HG03060 (cell line): Measurements from ENCODE around the gene TAF4B.
"Not testable (repeated sequence)": the region's sequence is repeated elsewhere in the genome, so short reads cannot be mapped to it uniquely, and the experiment has no call there.

ENCODE experiments used
- ATAC-seq: cut with Tn5 transposase; IDR thresholded peaks from one replicate; pipeline ENCODE4 v1.9.1; 2021; ENCODE audit warnings: low read depth, moderate number of reproducible peaks; ENCODE audit not compliant: unreplicated experiment

Gene TAF4B

DNA sequence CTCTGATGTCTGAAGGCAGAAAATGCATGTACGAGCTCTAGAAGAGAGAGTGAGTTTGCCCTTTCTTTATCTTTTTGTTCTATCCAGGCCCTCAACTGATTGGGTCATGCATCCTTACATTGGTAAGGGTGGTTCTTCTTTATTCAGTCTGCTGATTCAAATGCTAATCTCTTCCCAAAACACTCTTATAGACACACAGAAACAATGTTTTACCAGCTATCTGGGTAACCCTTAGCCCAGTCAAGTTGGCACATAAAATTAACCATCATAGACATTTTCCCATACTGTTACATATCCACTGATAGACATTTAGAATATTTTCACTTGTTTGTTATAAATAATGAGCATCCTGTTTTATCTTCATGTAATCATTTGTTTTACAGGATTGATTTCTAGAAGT, 141.2 kb downstream of the TAF4B start:
- no peak for ATAC-seq

DNA sequence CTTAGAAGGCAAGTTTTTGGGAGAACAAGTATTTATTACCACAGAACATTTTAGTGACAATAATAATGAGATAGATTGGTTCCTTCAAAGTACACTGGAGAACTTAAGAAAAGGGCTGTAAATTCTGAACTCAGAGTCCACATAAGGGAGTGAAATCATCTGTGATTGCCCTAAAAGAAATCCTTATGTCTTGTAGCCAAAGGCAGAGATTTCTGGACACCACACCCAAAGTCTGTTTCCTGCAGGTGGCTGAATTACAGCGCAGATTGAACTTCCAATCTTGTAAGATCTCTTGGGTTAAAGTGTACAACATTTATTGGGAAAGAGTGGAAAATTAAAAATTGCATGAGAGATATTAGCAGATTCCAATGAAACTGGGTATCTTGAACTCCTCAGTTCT, 143.8 kb downstream of the TAF4B start:
- no peak for ATAC-seq

DNA sequence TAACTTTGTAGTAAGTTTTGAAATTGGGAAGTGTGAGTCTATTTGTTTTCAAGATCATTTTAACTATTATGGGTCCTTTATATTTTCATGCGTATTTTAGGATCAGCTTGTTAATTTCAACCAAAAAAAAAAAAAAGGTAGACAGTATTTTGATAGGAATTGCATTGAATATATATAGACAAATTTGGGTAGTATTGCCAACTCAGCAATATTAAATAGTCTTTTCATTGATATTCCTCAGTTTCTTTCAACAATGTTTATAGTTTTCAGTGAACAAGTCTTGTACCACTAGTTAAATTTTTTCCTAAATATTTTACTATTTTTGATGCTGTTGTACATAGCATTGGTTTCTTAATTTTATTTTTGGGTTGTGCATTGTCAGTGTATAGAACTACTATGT, 149.9 kb downstream of the TAF4B start:
- no peak for ATAC-seq

DNA sequence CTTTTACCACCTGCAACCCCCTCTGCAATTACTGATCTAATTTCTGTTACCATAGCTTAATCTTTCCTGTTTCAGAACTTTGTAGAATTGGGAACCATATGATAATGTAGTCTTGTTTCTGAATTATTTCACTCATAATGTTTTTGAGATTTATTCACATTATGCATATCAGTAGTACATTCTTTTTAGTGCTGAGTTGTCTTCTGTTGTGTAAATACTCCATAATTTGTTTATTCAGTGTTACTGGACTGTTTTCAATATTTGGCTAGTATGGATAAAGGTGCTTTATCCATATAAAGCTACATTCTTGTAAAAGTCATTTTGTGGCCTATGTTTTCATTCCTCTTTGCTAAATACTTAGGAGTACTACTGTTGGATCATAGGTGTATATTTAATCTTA, 152.5 kb downstream of the TAF4B start:
- ATAC-seq: no peak

DNA sequence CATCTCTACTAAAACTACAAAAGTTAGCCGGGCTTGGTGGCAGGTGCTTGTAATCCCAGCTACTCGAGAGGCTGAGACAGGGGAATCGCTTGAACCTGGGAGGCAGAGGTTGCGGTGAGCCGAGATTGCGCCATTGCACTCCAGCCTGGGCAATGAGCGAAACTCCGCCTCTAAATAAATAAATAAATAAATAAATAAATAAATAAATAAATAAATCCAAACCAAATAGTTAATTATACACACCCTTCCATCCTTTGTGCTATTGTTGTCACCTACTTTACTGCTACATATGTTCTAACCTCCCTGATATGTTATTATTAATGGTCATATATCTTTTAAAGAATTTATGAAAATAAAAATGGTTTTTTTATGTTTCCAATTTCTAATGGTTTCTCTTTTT, 155.3 kb downstream of the TAF4B start:
- not testable (repeated sequence) for ATAC-seq

DNA sequence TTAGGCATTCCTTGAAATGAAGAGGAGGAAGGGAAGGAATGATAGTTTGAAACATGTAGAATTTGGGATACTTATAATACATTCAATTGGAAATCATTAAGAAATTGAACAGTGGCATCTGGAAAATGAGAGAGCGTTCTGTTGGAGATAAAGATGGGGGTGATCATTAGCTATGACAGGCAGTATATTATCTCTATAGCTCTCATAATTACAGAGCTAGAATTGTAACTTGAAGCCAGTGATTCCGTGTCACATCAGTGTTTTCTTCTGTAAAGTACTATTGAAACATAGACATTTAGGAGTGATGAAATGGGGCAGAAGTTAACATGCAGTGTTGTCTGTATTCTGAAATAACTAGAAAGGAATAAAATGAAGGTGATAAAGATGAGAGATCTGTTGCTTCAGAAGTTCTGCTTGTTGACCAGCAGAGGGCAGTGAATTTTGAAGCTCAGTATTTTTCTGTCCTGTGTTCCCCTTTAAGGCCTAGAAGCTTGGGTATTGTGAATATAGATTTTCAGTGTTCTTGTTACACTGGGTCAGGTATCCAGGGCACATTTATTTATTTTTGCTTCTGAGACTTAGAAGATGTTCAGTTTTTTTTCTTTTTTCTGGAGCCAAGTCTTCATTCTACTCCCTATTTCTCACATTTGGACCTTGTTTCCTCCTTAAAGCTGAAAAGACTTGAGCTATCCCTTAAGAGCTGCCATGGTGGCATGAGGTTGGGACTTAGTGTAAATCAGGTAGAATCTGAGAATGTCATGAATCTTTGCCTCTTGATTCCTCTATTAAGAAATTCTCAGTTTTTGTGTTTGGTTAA, 157.4 kb downstream of the TAF4B start:
- no peak for ATAC-seq

DNA sequence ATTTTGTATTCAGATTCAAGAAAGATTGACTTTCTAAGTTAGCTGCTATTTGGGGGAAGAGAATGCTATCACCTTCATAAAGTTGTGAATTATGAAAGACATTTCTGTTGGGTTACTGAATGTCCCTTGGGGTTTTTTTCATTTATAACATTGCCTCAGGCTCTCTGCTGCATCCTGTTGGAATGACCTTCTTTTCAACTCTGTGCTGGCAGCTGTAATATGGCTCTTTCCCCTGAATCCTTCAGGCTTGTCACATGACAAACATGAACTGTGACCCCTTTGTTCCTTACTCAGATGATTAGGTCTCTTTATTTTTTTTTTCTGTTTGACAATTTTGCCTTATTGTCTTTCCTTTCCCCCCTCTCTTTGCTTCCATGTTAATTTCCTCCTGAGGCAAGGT, 159.8 kb downstream of the TAF4B start:
- no peak for ATAC-seq

DNA sequence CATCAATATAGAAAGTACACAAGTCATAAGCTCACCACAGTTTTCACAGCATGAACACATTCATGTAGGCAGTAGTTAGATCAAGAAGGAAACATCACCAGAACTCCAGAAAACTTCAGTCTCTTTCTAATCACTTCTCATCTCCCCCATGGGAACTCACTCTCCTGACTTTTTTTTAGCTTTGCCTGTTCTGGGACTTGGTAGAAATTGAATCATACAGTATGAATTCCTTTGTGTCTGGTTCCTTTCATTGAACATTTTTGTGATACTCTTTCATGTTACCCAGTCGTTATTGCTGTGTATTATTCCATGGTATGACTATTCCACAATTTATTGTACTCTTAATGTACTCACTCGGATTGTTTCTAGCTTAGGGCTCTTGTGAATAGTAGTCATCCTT, 160.2 kb downstream of the TAF4B start:
- no peak for ATAC-seq

DNA sequence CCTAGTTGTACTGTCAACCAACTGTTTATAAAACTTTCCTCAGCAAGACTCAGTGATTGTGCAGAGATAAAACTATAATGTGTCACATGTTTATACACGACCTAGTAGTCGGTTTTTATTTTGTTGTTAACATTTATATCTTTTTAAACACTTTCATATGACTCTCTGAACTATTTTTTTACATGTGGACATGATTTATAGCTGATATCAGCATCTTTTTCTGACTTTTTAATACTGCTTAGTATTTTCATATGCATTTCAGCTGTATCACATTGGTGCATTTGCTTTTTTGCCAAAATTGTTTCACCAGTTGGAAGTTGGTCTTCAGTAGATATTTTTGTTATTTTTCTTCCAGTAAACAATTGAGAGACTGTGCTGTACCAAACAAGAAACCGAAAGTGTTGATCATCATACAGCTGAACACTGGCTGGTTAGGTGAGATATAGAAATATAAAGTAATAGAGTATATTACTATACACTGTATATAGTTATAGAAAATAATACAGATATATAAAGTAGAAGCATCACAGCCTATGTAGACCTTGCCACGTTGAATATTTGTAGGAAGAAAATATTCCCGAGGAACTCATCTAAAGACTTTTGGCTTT, 167.9 kb downstream of the TAF4B start:
- no peak for ATAC-seq

DNA sequence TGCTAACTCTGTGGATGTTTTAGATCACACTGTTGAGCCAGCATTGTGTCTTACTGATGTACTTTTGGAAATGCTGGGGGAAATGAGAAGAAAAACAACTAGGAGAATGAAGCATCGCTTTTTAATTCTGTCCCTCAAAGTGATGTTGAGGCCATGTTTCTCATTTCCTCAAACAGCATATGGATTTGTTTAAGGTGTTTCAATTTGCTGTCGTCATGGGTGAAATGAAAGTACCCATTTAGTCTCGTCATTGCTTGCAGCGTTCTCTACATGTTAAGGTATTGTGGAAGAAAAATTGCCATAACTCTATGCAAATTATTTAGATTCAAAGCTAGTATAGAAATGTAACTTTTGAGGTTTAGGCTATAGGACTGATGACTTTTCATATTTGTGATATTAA, 170.8 kb downstream of the TAF4B start:
- no peak for ATAC-seq

DNA sequence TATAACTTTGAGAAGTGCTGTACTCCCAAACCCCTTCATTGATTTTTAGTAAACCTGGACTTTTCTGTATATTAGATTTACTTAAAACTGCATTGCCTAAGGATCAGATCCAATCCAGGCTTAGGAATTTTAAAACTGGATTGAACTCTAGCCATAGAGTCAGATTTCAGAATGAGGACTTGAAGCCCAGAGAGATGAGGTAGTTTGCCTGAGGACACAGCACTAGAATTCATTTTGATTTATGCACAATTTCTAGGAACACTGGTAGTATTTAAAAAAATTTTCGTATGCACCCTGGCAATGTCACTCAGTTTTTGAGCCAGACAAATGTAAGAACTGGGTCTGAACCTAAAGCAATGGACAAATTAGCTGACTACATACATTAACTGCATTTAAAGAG, 177.2 kb downstream of the TAF4B start:
- no peak for ATAC-seq

DNA sequence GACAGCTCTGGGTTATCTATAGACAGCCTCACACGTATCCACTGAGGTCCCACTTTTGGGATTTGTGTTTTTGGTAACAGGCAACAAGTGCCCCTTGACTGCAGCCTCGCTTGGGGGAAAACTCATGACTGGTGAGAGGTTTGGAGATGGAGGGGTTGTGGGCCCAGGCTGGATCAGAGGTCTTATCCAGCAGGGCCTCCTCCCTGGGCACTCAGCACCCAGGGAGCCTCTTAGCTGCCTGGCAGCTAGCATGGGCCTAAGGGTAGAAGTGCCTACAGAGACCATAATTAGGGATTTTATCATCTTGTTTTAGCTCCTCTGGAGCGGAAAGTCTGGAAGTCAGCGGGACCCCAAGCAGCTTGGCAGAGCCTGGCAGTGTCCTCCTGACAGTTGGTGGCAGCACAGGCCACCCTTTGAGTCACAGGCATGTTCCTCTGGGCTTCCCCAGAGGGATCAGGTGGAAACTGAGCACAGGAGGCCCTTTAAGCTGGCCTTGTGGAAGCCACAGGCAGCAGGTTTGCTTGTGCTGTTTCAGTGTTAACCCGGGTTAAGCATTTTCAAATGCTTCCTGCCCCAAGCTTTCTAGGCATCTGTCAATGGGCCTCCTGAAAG, 179.1 kb downstream of the TAF4B start:
- ATAC-seq: peak; percentile 44

DNA sequence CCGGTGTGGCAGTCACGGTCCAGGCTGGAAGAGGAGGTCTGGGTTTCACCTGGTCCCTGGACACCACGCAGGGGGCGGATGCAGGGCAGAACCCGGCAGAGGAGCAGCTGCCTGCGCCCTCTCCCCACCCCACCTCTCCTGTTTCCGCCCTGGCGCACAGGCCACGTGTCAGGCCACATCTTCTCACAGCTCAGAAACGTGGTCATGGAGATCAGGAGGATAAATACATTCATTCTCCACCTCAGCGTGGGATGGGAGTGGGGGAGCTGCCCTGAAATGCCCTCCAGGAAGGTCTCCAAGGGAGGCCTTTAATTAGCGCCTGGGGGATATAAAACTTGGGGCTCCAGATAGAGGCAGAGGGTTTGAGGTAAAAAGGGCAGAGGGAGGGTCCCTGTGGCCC, 180.1 kb downstream of the TAF4B start:
- no peak for ATAC-seq

DNA sequence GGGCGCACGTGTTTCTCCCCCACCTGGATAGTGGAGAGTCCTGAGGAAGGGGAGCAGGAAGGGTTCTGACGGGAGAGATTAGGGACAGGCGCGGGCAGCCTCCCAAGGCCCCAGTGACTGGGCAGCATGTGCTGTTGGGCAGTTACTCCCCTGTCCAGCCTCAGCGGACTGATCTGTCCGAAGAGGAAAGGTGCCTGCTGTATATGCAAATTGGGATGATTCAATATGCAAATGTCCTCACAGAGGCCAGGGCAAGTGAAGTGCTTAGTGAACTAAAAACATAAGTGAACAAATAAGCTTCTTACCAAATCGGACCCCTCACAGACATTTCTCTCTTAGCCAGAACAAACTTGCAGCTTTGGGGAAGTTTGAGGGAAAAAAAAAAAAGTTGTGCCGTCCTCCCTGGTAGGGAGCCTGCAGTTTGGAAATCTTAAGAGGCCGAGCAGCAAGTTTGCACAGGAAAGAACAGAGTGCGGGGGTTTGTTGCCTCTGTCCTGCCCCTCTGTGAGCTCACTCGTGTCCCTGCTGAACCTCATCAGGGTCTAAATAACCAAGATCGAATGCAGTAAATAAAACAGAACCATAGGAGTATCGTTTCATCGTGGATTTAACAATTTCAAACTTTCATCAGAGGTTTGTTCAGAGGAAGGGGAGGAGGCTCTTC, 180.7 kb downstream of the TAF4B start:
- no peak for ATAC-seq

DNA sequence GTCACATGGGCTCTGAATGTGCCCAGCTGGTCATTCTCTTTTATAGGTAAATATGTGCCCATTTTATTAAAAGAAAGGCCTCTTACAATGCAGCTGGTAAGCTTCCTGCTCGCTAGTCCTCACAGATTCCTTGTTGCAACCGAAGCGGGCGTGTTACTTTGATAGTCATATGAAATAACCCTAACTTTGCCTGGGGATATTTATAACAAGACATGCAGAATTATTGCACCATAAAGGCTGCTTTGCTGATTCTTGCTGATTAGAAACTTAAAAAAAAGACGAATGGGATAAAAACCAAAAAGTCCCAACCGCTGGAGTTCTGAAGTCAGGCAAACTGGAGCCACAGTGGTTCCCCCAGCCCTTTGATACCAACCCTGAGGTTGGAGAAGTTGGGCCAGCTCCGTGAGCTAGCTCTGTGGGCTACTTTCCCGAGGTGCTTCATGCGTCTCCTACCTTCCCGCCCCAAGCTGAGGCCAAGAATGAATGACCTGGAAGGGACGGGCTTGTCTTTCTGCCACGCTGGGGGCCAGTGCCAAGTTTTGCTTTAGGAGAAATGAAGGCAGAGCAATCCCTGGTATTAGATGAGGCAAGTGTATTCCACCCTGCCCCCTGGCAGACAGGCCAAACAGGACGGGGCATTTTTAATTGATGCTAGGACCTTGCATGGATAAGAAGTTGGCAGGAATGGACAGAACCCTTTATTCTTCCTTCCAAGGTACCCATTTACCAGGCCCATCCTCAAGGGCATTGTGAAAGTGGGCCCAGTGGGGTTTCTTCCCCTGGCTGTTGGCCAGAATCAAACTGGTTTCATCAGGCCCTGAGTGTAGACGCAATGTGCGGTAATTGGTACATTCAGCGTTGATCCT, 181.7 kb downstream of the TAF4B start:
- ATAC-seq: no peak

DNA sequence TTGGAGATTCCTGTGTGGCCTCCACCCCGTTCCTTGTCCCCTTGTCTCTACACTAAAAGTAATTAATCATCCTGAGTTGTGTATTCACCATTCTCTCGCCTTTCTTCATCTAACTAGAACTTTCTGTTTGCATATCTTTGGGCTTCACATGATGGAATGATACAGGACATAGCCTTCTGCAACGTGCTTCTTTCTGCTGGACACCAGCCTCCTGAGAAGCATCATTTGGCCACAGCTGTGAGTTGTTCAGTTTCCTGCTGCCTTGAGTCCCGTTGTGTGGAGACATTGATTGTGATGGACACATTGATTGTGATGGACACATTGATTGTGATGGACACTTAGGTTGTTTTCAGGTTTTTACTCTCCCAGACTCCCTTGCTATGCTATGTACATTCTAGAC, 182.8 kb downstream of the TAF4B start:
- ATAC-seq: no peak

DNA sequence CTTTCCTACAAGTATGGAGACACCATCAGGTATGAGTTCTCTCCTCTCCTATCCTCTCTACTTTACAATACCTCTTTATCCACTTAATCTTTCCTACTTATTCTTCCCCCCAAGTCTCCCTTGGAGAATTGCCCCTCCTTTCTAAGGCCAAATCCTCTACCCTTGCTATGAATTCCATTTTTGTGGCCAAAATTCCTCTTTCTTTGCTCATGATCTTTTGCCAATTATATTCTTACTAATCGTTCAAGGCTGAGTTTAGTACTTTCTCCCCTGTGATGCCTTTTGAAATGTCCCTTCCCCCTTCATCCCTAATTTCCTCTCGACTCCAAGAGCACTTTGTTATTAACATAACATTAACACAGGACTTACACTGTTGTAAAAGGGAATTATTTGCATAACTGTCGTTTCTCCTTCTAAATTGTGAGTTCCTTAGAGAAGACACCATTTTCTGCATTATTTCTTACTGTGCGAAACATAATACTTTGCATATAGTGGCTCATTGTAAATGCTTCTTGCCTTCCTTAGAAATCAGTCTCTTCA, 188.7 kb downstream of the TAF4B start:
- ATAC-seq: no peak

DNA sequence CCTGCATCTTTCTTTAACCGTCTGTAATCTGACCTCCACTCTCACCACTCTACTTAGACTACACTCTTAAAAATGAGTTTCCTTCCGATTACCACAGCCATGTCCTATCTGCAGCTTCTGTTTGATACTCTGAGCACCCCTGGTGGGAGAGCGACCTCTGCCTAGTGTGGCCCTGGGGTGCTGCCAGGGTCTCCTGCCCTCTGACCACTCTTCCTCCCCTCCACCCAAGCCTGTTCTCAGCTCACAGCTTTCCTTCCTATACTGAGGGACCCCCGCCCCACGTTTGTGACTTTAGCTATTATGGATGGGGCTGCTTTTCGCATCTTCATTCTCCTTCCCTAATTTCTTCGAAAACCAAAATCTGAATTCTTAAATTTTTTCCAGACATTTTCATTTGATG, 189.4 kb downstream of the TAF4B start:
- ATAC-seq: no peak

DNA sequence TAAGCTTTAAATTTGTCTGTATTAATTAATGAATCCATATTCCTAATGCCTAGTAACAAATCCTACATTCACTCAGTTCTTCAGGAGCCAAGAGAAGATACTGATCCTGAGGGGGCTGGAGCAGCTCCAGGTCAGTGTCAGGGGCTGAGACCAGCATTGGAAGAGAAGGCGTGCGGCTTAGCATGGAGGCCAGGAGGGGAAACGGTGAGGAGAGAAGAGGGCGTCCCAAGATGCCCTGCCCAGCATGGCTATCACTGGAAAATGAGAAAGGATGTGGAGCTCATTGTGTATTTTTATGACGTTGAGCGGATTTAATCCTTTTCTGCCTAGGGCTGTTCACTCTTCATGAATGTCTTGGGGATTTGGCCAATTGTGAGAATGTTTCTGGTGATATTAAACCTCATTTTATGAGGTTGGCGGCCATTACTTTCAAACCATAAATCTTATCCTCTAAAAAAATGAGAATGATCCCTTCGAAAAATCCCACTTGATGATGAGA, 190.5 kb downstream of the TAF4B start:
- ATAC-seq: no peak

DNA sequence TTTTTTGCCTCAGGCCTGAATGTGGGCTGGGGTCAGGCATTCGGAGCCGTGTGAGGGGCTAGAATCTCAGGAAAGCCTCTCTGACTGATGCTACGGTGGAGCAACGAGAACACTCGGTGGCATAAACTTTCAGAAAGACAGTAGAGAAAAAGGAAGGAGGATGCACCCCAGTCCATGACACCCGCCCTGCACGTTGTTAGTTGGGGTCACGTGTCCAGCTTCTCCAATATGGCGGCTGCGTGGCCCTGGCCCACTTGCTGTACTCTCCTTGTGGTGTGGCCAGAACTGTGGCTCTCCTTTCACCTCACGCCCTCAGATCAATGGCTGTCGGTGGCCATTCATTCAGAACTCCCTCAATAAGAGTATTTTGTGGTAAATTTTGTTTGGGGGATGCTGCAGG, 190.9 kb downstream of the TAF4B start:
- ATAC-seq: no peak
